ENCODE results near the gene PTPRM.

The PTPRM gene

DNA sequence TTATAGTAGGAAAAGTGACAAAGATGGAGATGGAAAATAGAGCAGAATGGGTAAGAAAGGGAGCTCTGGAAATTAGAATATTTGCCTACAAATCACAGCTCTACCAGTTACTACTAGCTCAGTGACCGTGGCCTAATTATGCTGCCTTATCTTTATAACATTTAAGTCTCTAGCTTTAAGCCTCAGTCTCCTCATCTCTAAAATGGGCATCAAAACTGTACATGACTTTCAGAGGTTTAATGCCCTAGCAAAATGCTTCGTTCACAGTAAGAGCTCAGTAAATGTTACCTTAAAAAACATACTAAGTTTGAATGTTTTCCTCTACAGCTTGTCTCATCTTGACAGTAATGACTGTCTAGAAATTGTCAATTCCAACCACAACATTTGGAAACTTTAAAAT is 8.3 kb upstream of the PTPRM start:
- Histone ChIP-seq H3K36me3 (ENCODE audit: insufficient read depth, low read length) (no peaks in the 10 kb centered on the region), H3F3A (ENCODE audit: low read depth) (no peaks in the 10 kb centered on the region), H3K4me2 (ENCODE audit: low read depth, low read length, poor library complexity, severe bottlenecking) (no peak overlapping the region), H3K9ac (ENCODE audit: low read depth, low read length, poor library complexity, severe bottlenecking) (no peak overlapping the region), H3K9me2 (replicated peaks; ENCODE audit: low read depth, low read length) (no peaks in the 10 kb centered on the region), H3K4me3 (ENCODE audit: low read length, poor library complexity, severe bottlenecking) (no peak overlapping the region), H4K20me1 (ENCODE audit: insufficient read depth, low read length, poor library complexity, severe bottlenecking) (no peaks in the 10 kb centered on the region), H3K79me2 (ENCODE audit: insufficient read depth, low read length) (no peaks in the 10 kb centered on the region), H2AFZ (ENCODE audit: low read length) (no peak overlapping the region), H3K27me3 (ENCODE audit: insufficient read depth, low read length, poor library complexity, severe bottlenecking) (no peaks in the 10 kb centered on the region), H3K4me1 (ENCODE audit: insufficient read depth, low read length, poor library complexity, severe bottlenecking) (no peaks in the 10 kb centered on the region), H3K9me3 (ENCODE audit: insufficient read depth, low read depth, low read length) (no peaks in the 10 kb centered on the region)
- TF ChIP-seq, protein P1, sequence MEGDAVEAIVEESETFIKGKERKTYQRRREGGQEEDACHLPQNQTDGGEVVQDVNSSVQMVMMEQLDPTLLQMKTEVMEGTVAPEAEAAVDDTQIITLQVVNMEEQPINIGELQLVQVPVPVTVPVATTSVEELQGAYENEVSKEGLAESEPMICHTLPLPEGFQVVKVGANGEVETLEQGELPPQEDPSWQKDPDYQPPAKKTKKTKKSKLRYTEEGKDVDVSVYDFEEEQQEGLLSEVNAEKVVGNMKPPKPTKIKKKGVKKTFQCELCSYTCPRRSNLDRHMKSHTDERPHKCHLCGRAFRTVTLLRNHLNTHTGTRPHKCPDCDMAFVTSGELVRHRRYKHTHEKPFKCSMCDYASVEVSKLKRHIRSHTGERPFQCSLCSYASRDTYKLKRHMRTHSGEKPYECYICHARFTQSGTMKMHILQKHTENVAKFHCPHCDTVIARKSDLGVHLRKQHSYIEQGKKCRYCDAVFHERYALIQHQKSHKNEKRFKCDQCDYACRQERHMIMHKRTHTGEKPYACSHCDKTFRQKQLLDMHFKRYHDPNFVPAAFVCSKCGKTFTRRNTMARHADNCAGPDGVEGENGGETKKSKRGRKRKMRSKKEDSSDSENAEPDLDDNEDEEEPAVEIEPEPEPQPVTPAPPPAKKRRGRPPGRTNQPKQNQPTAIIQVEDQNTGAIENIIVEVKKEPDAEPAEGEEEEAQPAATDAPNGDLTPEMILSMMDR (conservative IDR thresholded peaks at IDR 0.05; ENCODE audit: low read length), result no peak
- TF ChIP-seq EZH2phosphoT487 (IDR thresholded peaks at IDR 0.05; ENCODE audit: borderline replicate concordance), result no peak

DNA sequence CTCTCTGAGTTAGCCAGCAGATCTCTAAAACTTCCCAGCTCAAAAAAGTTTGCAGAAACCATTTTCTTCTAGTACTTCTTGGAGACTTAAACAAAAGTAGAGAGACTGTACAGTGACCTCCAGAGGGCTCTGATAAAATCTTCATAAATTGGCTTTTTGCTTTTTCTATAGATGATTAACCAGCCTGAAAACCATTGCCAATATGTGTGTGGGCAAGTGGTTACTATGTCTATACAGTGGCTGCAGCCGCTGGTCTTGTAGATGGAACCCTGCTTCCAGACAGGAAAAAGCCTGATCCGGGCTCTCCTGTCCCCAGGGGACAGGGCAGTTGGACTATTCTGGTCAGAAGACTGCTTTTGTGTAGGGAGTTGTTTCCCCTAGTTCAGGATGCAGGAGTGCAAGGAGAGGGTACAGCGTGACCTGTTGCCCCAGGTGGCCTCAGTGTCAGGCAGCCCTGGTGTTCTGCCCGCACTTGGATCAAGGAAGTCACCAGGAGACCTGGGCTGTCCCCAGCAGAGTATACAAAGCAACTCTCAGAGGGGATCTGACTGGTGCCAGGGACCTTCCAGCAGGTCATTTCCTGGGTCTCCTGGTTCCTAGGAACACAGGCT is 7.3 kb upstream of the PTPRM start:
- H3K27me3 ChIP-seq (ENCODE audit: insufficient read depth, low read length, poor library complexity, severe bottlenecking), result no peaks in the 10 kb centered on the region
- no peak overlapping the region for H2AFZ ChIP-seq (ENCODE audit: low read length)
- H3K9me3 ChIP-seq (ENCODE audit: insufficient read depth, low read depth, low read length), result no peaks in the 10 kb centered on the region
- H3K4me3 ChIP-seq (ENCODE audit: low read length, poor library complexity, severe bottlenecking), result no peak overlapping the region
- TF ChIP-seq EZH2phosphoT487 (IDR thresholded peaks at IDR 0.05; ENCODE audit: borderline replicate concordance), result no peak
- TF ChIP-seq, protein P1 (conservative IDR thresholded peaks at IDR 0.05; ENCODE audit: low read length), result no peak
- no peaks in the 10 kb centered on the region for H3K9me2 ChIP-seq (replicated peaks; ENCODE audit: low read depth, low read length)
- no peaks in the 10 kb centered on the region for H3K4me1 ChIP-seq (ENCODE audit: insufficient read depth, low read length, poor library complexity, severe bottlenecking)
- H3K4me2 ChIP-seq (ENCODE audit: low read depth, low read length, poor library complexity, severe bottlenecking), result no peak overlapping the region
- H3K9ac ChIP-seq (ENCODE audit: low read depth, low read length, poor library complexity, severe bottlenecking), result no peak overlapping the region
- no peaks in the 10 kb centered on the region for H4K20me1 ChIP-seq (ENCODE audit: insufficient read depth, low read length, poor library complexity, severe bottlenecking)
- no peaks in the 10 kb centered on the region for H3K79me2 ChIP-seq (ENCODE audit: insufficient read depth, low read length)
- no peaks in the 10 kb centered on the region for H3F3A ChIP-seq (ENCODE audit: low read depth)
- no peaks in the 10 kb centered on the region for H3K36me3 ChIP-seq (ENCODE audit: insufficient read depth, low read length)

DNA sequence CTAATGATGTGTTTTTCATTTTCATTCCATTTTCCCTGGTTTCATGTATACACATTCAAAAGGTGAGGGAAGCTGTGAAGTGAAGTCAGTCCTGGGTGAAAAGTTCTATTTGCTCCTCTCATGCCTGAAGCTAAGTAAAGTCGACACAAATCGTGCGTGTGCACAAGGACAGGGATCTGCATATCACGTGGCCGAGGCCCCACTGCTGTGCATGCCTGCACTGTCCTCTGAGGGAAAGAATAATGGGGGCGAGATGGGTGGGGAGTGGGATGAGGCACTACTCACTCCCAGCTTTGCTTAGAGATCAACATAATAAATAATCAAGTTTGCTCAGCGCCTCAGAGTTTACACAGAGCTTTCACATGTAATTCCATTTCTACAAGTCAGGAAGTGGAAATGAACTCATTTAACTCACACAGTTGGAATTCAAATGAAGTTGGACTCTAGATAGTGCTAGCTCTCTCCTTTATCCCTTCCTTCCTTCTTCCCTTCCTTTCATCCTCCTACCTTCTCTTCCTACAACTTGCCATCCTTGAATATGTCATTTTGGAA is 5.1 kb upstream of the PTPRM start:
- Histone ChIP-seq H2AFZ (ENCODE audit: low read length) (no peak overlapping the region), H3K79me2 (ENCODE audit: insufficient read depth, low read length) (no peaks in the 10 kb centered on the region), H3F3A (ENCODE audit: low read depth) (no peaks in the 10 kb centered on the region), H3K9me3 (ENCODE audit: insufficient read depth, low read depth, low read length) (no peaks in the 10 kb centered on the region), H3K4me1 (ENCODE audit: insufficient read depth, low read length, poor library complexity, severe bottlenecking) (no peaks in the 10 kb centered on the region), H3K9me2 (replicated peaks; ENCODE audit: low read depth, low read length) (no peaks in the 10 kb centered on the region), H3K4me3 (ENCODE audit: low read length, poor library complexity, severe bottlenecking) (no peak overlapping the region), H3K27me3 (ENCODE audit: insufficient read depth, low read length, poor library complexity, severe bottlenecking) (peaks cover 13% of the 10 kb centered on the region), H4K20me1 (ENCODE audit: insufficient read depth, low read length, poor library complexity, severe bottlenecking) (no peaks in the 10 kb centered on the region), H3K9ac (ENCODE audit: low read depth, low read length, poor library complexity, severe bottlenecking) (no peak overlapping the region), H3K36me3 (ENCODE audit: insufficient read depth, low read length) (no peaks in the 10 kb centered on the region), H3K4me2 (ENCODE audit: low read depth, low read length, poor library complexity, severe bottlenecking) (no peak overlapping the region)
- TF ChIP-seq, protein P1 (conservative IDR thresholded peaks at IDR 0.05; ENCODE audit: low read length), result no peak
- no peak for TF ChIP-seq EZH2phosphoT487 (IDR thresholded peaks at IDR 0.05; ENCODE audit: borderline replicate concordance)

Measured in Loucy (cell line).